ENCODE measurements around the gene HBA2.
A peak's percentile ranks its signal among the peaks of the same experiment; 100 is the strongest.
"Not testable (repeated sequence)": the region's sequence is repeated elsewhere in the genome, so short reads cannot be mapped to it uniquely, and the experiment has no call there.

The HBA2 gene

DNA sequence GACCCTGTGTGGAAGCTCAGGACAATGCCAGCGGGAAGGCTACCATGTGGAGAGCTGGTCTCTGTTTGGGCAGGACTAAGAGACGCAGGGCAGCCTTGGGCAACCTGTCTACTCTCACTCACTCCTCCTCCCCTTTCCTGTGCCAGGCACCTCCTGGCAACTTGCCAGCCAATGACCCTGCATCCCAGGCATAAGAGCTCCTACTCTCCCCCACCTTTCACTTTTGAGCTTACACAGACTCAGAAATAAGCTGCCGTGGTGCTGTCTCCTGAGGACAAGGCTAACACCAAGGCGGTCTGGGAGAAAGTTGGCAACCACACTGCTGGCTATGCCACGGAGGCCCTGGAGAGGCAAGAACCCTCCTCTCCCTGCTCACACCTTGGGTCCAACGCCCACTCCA lies 4.3 kb upstream of the HBA2 start:
- DNase-seq: no peak
- Histone ChIP-seq H3K27me3 (replicated peaks) (peaks cover 43% of the 10 kb centered on the region), H3K36me3 (replicated peaks) (no peaks in the 10 kb centered on the region), H3K27ac (no peak overlapping the region), H3K4me3 (ENCODE audit: low read depth, low read length) (no peak overlapping the region)
- in situ Hi-C loops (cut with HindIII; ENCODE audit: low pct_ligation_motif_present, low sequenced_read_pairs): no loop called here
- TF ChIP-seq, protein P1, sequence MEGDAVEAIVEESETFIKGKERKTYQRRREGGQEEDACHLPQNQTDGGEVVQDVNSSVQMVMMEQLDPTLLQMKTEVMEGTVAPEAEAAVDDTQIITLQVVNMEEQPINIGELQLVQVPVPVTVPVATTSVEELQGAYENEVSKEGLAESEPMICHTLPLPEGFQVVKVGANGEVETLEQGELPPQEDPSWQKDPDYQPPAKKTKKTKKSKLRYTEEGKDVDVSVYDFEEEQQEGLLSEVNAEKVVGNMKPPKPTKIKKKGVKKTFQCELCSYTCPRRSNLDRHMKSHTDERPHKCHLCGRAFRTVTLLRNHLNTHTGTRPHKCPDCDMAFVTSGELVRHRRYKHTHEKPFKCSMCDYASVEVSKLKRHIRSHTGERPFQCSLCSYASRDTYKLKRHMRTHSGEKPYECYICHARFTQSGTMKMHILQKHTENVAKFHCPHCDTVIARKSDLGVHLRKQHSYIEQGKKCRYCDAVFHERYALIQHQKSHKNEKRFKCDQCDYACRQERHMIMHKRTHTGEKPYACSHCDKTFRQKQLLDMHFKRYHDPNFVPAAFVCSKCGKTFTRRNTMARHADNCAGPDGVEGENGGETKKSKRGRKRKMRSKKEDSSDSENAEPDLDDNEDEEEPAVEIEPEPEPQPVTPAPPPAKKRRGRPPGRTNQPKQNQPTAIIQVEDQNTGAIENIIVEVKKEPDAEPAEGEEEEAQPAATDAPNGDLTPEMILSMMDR (IDR thresholded peaks at IDR 0.05; ENCODE audit: low read depth, low read length, missing control alignments): no peak

- DNase-seq: no peak
- Histone ChIP-seq H3K27ac (no peak overlapping the region), H3K4me3 (ENCODE audit: low read depth, low read length) (no peak overlapping the region), H3K27me3 (replicated peaks) (peaks cover 45% of the 10 kb centered on the region), H3K36me3 (replicated peaks) (no peaks in the 10 kb centered on the region)
- in situ Hi-C loops (cut with HindIII; ENCODE audit: low pct_ligation_motif_present, low sequenced_read_pairs): no loop called here
- TF ChIP-seq, protein P1 (IDR thresholded peaks at IDR 0.05; ENCODE audit: low read depth, low read length, missing control alignments): no peak
Measured at GRCh38 chr16:169014-169413, 3.7 kb upstream of the HBA2 start.

DNA sequence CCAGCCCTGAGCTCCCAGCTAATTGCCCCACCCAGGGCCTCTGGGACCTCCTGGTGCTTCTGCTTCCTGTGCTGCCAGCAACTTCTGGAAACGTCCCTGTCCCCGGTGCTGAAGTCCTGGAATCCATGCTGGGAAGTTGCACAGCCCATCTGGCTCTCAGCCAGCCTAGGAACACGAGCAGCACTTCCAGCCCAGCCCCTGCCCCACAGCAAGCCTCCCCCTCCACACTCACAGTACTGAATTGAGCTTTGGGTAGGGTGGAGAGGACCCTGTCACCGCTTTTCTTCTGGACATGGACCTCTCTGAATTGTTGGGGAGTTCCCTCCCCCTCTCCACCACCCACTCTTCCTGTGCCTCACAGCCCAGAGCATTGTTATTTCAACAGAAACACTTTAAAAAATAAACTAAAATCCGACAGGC lies 2.6 kb upstream of the HBA2 start:
- DNase-seq: peak; percentile 40
- H3K27ac ChIP-seq; H3K36me3 ChIP-seq (replicated peaks); in situ Hi-C loops (cut with HindIII; ENCODE audit: low pct_ligation_motif_present, low sequenced_read_pairs); H3K4me3 ChIP-seq (ENCODE audit: low read depth, low read length): not testable (repeated sequence)
- peaks cover 44% of the 10 kb centered on the region for H3K27me3 ChIP-seq (replicated peaks)

DNA sequence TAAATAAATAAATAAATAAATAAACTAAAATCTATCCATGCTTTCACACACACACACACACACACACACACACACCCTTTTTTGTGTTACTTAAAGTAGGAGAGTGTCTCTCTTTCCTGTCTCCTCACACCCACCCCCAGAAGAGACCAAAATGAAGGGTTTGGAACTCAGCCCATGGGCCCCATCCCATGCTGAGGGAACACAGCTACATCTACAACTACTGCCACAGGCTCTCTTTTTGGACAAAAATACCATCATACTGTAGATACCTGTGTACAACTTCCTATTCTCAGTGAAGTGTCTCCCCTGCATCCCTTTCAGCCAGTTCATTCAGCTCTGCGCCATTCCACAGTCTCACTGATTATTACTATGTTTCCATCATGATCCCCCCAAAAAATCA lies 1.9 kb upstream of the HBA2 start:
- H3K36me3 ChIP-seq (replicated peaks): no peaks in the 10 kb centered on the region
- in situ Hi-C loops (cut with HindIII; ENCODE audit: low pct_ligation_motif_present, low sequenced_read_pairs): no loop called here
- H3K27me3 ChIP-seq (replicated peaks): peaks cover 44% of the 10 kb centered on the region
- no peak for DNase-seq
- TF ChIP-seq, protein P1 (IDR thresholded peaks at IDR 0.05; ENCODE audit: low read depth, low read length, missing control alignments): no peak
- H3K4me3 ChIP-seq (ENCODE audit: low read depth, low read length): no peak overlapping the region
- H3K27ac ChIP-seq: no peak overlapping the region

DNA sequence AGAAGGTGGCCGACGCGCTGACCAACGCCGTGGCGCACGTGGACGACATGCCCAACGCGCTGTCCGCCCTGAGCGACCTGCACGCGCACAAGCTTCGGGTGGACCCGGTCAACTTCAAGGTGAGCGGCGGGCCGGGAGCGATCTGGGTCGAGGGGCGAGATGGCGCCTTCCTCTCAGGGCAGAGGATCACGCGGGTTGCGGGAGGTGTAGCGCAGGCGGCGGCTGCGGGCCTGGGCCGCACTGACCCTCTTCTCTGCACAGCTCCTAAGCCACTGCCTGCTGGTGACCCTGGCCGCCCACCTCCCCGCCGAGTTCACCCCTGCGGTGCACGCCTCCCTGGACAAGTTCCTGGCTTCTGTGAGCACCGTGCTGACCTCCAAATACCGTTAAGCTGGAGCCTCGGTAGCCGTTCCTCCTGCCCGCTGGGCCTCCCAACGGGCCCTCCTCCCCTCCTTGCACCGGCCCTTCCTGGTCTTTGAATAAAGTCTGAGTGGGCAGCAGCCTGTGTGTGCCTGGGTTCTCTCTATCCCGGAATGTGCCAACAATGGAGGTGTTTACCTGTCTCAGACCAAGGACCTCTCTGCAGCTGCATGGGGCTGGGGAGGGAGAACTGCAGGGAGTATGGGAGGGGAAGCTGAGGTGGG lies 657 bp downstream of the HBA2 start:
- DNase-seq; H3K36me3 ChIP-seq (replicated peaks); H3K27ac ChIP-seq; in situ Hi-C loops (cut with HindIII; ENCODE audit: low pct_ligation_motif_present, low sequenced_read_pairs); H3K4me3 ChIP-seq (ENCODE audit: low read depth, low read length): not testable (repeated sequence)
- peaks cover 32% of the 10 kb centered on the region for H3K27me3 ChIP-seq (replicated peaks)

DNA sequence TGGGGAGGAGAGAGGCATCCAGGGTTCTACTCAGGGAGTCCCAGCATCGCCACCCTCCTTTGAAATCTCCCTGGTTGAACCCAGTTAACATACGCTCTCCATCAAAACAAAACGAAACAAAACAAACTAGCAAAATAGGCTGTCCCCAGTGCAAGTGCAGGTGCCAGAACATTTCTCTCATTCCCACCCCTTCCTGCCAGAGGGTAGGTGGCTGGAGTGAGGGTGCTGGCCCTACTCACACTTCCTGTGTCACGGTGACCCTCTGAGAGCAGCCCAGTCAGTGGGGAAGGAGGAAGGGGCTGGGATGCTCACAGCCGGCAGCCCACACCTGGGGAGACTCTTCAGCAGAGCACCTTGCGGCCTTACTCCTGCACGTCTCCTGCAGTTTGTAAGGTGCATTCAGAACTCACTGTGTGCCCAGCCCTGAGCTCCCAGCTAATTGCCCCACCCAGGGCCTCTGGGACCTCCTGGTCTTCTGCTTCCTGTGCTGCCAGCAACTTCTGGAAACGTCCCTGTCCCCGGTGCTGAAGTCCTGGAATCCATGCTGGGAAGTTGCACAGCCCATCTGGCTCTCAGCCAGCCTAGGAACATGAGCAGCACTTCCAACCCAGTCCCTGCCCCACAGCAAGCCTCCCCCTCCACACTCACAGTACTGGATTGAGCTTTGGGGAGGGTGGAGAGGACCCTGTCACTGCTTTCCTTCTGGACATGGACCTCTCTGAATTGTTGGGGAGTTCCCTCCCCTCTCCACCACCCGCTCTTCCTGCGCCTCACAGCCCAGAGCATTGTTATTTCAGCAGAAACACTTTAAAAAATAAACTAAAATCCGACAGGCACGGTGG lies 1.5 kb downstream of the HBA2 start:
- H3K27me3 ChIP-seq (replicated peaks): peaks cover 38% of the 10 kb centered on the region
- H3K4me3 ChIP-seq (ENCODE audit: low read depth, low read length); H3K36me3 ChIP-seq (replicated peaks); in situ Hi-C loops (cut with HindIII; ENCODE audit: low pct_ligation_motif_present, low sequenced_read_pairs); H3K27ac ChIP-seq; DNase-seq: not testable (repeated sequence)

- no peaks in the 10 kb centered on the region for H3K36me3 ChIP-seq (replicated peaks)
- TF ChIP-seq, protein P1 (IDR thresholded peaks at IDR 0.05; ENCODE audit: low read depth, low read length, missing control alignments): no peak
- H3K4me3 ChIP-seq (ENCODE audit: low read depth, low read length): no peak overlapping the region
- H3K27ac ChIP-seq: no peak overlapping the region
- DNase-seq: no peak
- H3K27me3 ChIP-seq (replicated peaks): peaks cover 47% of the 10 kb centered on the region
- in situ Hi-C loops (cut with HindIII; ENCODE audit: low pct_ligation_motif_present, low sequenced_read_pairs): no loop called here
Measured at GRCh38 chr16:175011-175949, 2.6 kb downstream of the HBA2 start.

DNA sequence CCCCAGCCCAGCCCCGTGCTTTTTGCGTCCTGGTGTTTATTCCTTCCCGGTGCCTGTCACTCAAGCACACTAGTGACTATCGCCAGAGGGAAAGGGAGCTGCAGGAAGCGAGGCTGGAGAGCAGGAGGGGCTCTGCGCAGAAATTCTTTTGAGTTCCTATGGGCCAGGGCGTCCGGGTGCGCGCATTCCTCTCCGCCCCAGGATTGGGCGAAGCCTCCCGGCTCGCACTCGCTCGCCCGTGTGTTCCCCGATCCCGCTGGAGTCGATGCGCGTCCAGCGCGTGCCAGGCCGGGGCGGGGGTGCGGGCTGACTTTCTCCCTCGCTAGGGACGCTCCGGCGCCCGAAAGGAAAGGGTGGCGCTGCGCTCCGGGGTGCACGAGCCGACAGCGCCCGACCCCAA lies 3.3 kb downstream of the HBA2 start:
- in situ Hi-C loops (cut with HindIII; ENCODE audit: low pct_ligation_motif_present, low sequenced_read_pairs); H3K4me3 ChIP-seq (ENCODE audit: low read depth, low read length); H3K36me3 ChIP-seq (replicated peaks); DNase-seq; H3K27ac ChIP-seq: not testable (repeated sequence)
- H3K27me3 ChIP-seq (replicated peaks): peaks cover 44% of the 10 kb centered on the region

GRCh38 chr16:176477-177382 lies 4.1 kb downstream of the HBA2 start, which contains the start of gene HBA1:
Gene HBA1, plus strand, starts transcription at chr16:176680. Its CDS starts 37 bp downstream, at chr16:176717.
- H3K36me3 ChIP-seq (replicated peaks); H3K27ac ChIP-seq; in situ Hi-C loops (cut with HindIII; ENCODE audit: low pct_ligation_motif_present, low sequenced_read_pairs); H3K4me3 ChIP-seq (ENCODE audit: low read depth, low read length); DNase-seq: not testable (repeated sequence)
- peaks cover 39% of the 10 kb centered on the region for H3K27me3 ChIP-seq (replicated peaks)

Measured in brain microvascular endothelial cell (primary cell).